Tibial nerve (tissue), 4 donors: Measurements from ENCODE around the gene SLX4IP. TPM values are rescaled to one million over a fixed set of nuclear protein-coding genes. Genes with fewer than 3 reads are reported as not detected.

Source experiments
- DNase-seq, 2 donors: peaks; one replicate each; pipeline ENCODE4 v3.0.0-alpha.2; 2019; ENCODE audit warnings: low spot score in 2 of 2
- H3K27ac ChIP-seq, 4 donors: fragments of 200-600 bp; sonication (generic) in 3 of 4; one replicate each; pipeline ENCODE4 v1.5.1; 2017 to 2019; ENCODE audit warnings: mild to moderate bottlenecking in 1 of 4
- H3K27me3 ChIP-seq, 2 donors: fragments of 200-600 bp; sonication (generic) in 1 of 2; one replicate each; pipeline versions ENCODE4 v1.5.1 to v1.6.0; 2017 to 2019
- H3K36me3 ChIP-seq, 3 donors: fragments of 200-600 bp; sonication (generic); one replicate each; pipeline ENCODE4 v1.5.1; 2018 to 2019
- H3K4me1 ChIP-seq, 4 donors: fragments of 200-600 bp; sonication (generic) in 3 of 4; one replicate each; pipeline ENCODE4 v1.5.1; 2017 to 2019
- H3K4me3 ChIP-seq, 4 donors: fragments of 200-600 bp; sonication (generic) in 3 of 4; one replicate each; pipeline ENCODE4 v1.5.1; 2017 to 2019; ENCODE audit warnings: mild to moderate bottlenecking in 1 of 4, moderate library complexity in 1 of 4
- H3K9me3 ChIP-seq, 4 donors: fragments of 200-600 bp; sonication (generic) in 3 of 4; one replicate each; pipeline ENCODE4 v1.5.1; 2017 to 2019
- EP300 ChIP-seq, 2 donors: sonication (generic); formaldehyde crosslinking; IDR thresholded peaks; one replicate each; pipeline ENCODE4 v1.6.1; 2017; ENCODE audit warnings: antibody characterized with exemption in 2 of 2, mild to moderate bottlenecking in 1 of 2
- POLR2A ChIP-seq, 2 donors: fragments of 450-650 bp; IDR thresholded peaks; one replicate each; pipeline ENCODE4 v1.6.1; 2017; ENCODE audit warnings: antibody characterized with exemption in 2 of 2, mild to moderate bottlenecking in 2 of 2, moderate library complexity in 2 of 2
- WGBS, 2 donors: methylation state at CpG; one replicate each; pipeline ENCODE4 v1.1.5; 2018; 5-methylcytosine and 5-hydroxymethylcytosine counted together
- total RNA-seq, 4 donors: library from RNA; depleted of rRNA; stranded (reverse); fragments of >200 nt; gene quantifications; one replicate each; pipeline ENCODE4 v1.1.0, GENCODE V29; 2016
- TF ChIP-seq, protein P1 (sequence below), 5 experiments: fragments of 200-600 bp in 3 of 5; fragments of 450-650 bp in 2 of 5; sonication (generic) in 3 of 5; IDR thresholded peaks; one replicate each; pipeline ENCODE4 v1.5.1; 2016 to 2019; ENCODE audit warnings: antibody characterized with exemption in 5 of 5, mild to moderate bottlenecking in 3 of 5, moderate library complexity in 2 of 5

Gene SLX4IP
- total RNA-seq, 4 donors from 2014 or later = 3.3 to 5.7 (median 3.5) TPM

DNA sequence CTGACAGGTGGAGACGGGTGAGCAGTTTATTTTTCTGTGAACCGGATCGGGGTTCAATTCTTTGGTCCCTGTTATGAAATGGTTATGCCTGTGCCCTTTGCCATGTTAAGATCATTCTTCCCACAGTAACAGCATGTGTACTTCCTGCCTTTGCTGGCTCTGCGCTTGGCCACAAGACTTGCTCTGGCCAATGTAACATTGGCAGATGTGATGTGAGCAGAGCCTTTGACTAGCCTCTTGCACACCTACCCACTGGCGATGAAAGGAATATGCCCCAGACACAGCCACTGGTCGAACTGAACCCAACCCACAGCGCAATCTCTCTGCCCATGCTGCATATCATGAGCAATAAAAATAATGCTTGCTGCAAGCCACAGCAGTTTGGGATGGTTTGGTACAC lies 206.8 kb downstream of the SLX4IP start:
- TF ChIP-seq, protein P1, sequence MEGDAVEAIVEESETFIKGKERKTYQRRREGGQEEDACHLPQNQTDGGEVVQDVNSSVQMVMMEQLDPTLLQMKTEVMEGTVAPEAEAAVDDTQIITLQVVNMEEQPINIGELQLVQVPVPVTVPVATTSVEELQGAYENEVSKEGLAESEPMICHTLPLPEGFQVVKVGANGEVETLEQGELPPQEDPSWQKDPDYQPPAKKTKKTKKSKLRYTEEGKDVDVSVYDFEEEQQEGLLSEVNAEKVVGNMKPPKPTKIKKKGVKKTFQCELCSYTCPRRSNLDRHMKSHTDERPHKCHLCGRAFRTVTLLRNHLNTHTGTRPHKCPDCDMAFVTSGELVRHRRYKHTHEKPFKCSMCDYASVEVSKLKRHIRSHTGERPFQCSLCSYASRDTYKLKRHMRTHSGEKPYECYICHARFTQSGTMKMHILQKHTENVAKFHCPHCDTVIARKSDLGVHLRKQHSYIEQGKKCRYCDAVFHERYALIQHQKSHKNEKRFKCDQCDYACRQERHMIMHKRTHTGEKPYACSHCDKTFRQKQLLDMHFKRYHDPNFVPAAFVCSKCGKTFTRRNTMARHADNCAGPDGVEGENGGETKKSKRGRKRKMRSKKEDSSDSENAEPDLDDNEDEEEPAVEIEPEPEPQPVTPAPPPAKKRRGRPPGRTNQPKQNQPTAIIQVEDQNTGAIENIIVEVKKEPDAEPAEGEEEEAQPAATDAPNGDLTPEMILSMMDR (IDR thresholded peaks at IDR 0.05) = no peak
- TF ChIP-seq POLR2A (IDR thresholded peaks at IDR 0.05) = no peak
- TF ChIP-seq EP300 (IDR thresholded peaks at IDR 0.05) = no peak
- 84 to 87% methylated on average over 7 of the region's 7 CpGs for WGBS, 2 donors
- H3K9me3 ChIP-seq = no peaks in the 10 kb centered on the region
- no peak overlapping the region for H3K4me3 ChIP-seq
- no peak overlapping the region for H3K27ac ChIP-seq
- no peaks in the 10 kb centered on the region for H3K27me3 ChIP-seq
- H3K4me1 ChIP-seq = peaks cover 0 to 52% (median 5%) of the 10 kb centered on the region in 4 donors
- H3K36me3 ChIP-seq = peaks cover 0 to 80% (median 2%) of the 10 kb centered on the region in 3 donors
- DNase-seq = no peak

- H3K4me3 ChIP-seq = no peak overlapping the region
These were observed 207.9 kb downstream of the SLX4IP start for GRCh38 chr20:10642856-10643559.

DNA sequence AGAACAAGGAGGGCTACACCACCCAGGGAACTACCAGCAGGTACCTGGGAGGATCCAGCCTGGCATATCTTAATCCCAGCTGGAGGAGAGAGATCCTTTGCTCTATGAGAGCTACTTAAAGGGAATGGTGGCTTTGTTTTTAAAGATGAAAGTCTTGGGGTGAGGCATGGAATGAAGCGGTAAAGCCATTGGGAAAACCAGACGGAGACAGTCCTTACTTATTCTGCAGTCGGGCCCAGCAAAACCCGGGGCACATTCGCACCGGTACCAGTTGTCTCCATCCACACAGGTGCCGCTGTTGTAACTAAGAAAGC lies 208.4 kb downstream of the SLX4IP start:
- Histone ChIP-seq H3K4me3 (no peak overlapping the region), H3K9me3 (no peaks in the 10 kb centered on the region), H3K4me1 (peaks cover 0 to 44% (median 0%) of the 10 kb centered on the region in 4 donors), H3K27ac (peak overlapping the region in 3 of 4 donors; percentile 9 to 45 (median 22)), H3K27me3 (no peaks in the 10 kb centered on the region), H3K36me3 (peaks cover 0 to 96% (median 3%) of the 10 kb centered on the region in 3 donors)
- TF ChIP-seq, protein P1 (IDR thresholded peaks at IDR 0.05) = no peak
- TF ChIP-seq EP300 (IDR thresholded peaks at IDR 0.05) (no peak), POLR2A (IDR thresholded peaks at IDR 0.05) (no peak)
- WGBS, 2 donors = 82 to 92% methylated on average over 7 of the region's 7 CpGs
- DNase-seq = no peak

More at GRCh38 chr20:10642856-10643559, 207.9 kb downstream of the SLX4IP start:
- no peaks in the 10 kb centered on the region for H3K9me3 ChIP-seq
- H3K4me1 ChIP-seq = peaks cover 0 to 45% (median 0%) of the 10 kb centered on the region in 4 donors
- no peak for TF ChIP-seq POLR2A (IDR thresholded peaks at IDR 0.05)
- no peak for TF ChIP-seq EP300 (IDR thresholded peaks at IDR 0.05)
- TF ChIP-seq, protein P1 (IDR thresholded peaks at IDR 0.05) = no peak
- 41 to 45% methylated on average over 4 of the region's 4 CpGs for WGBS, 2 donors
- no peaks in the 10 kb centered on the region for H3K27me3 ChIP-seq
- DNase-seq = no peak
- H3K36me3 ChIP-seq = peaks cover 0 to 91% (median 3%) of the 10 kb centered on the region in 3 donors
- H3K27ac ChIP-seq = peak overlapping the region in 2 of 4 donors; percentile 20 to 45

- TF ChIP-seq EP300 (IDR thresholded peaks at IDR 0.05) = no peak
- TF ChIP-seq POLR2A (IDR thresholded peaks at IDR 0.05) = no peak
- TF ChIP-seq, protein P1 (IDR thresholded peaks at IDR 0.05) = no peak
- WGBS, 2 donors = 73 to 76% methylated on average over 14 of the region's 14 CpGs
- peak overlapping the region in 3 of 4 donors; percentile 9 to 45 (median 22) for H3K27ac ChIP-seq
These were observed 209.5 kb downstream of the SLX4IP start for GRCh38 chr20:10644458-10645204.

GRCh38 chr20:10645205-10645570 lies 210.1 kb downstream of the SLX4IP start:
- no peak for DNase-seq
- 78 to 83% methylated on average over 10 of the region's 10 CpGs for WGBS, 2 donors
- Histone ChIP-seq H3K36me3 (peaks cover 0 to 100% (median 3%) of the 10 kb centered on the region in 3 donors), H3K4me3 (no peak overlapping the region), H3K27ac (peak overlapping the region in 2 of 4 donors; percentile 9 to 45), H3K4me1 (peaks cover 0 to 40% (median 0%) of the 10 kb centered on the region in 4 donors), H3K9me3 (no peaks in the 10 kb centered on the region), H3K27me3 (no peaks in the 10 kb centered on the region)
- no peak for TF ChIP-seq POLR2A (IDR thresholded peaks at IDR 0.05)

More at GRCh38 chr20:10644458-10645204, 209.5 kb downstream of the SLX4IP start:
- Histone ChIP-seq H3K9me3 (no peaks in the 10 kb centered on the region), H3K4me3 (no peak overlapping the region), H3K36me3 (peaks cover 0 to 100% (median 3%) of the 10 kb centered on the region in 3 donors), H3K4me1 (peaks cover 0 to 40% (median 0%) of the 10 kb centered on the region in 4 donors), H3K27me3 (no peaks in the 10 kb centered on the region)
- DNase-seq = no peak
